ENCODE results near the gene DLEC1.
"Not testable (repeated sequence)": the region's sequence is repeated elsewhere in the genome, so short reads cannot be mapped to it uniquely, and the experiment has no call there.

Gene DLEC1

GRCh38 chr3:38039899-38040261, 872 bp downstream of the DLEC1 start:
- DNase-seq, result peak; percentile 46 to 58

GRCh38 chr3:38040401-38040800, 1.4 kb downstream of the DLEC1 start:
- no peak for DNase-seq

GRCh38 chr3:38043486-38043885, 4.5 kb downstream of the DLEC1 start:
- no peak for DNase-seq

- no peak for DNase-seq
Observed at GRCh38 chr3:38046027-38046426, 7.0 kb downstream of the DLEC1 start.

- no peak for DNase-seq
Observed at GRCh38 chr3:38046821-38047220, 7.8 kb downstream of the DLEC1 start.

- DNase-seq, result no peak
Observed at GRCh38 chr3:38047896-38048295, 8.9 kb downstream of the DLEC1 start.

GRCh38 chr3:38049358-38050126, 10.5 kb downstream of the DLEC1 start:
- DNase-seq, result no peak

GRCh38 chr3:38051131-38051530, 12.1 kb downstream of the DLEC1 start:
- DNase-seq, result no peak

GRCh38 chr3:38053286-38053685, 14.3 kb downstream of the DLEC1 start:
- not testable (repeated sequence) for DNase-seq

GRCh38 chr3:38053813-38054498, 14.9 kb downstream of the DLEC1 start:
- DNase-seq, result not testable (repeated sequence)

GRCh38 chr3:38054499-38055001, 15.5 kb downstream of the DLEC1 start:
- DNase-seq, result peak in 1 of 2 experiments; percentile 20

GRCh38 chr3:38059148-38059547, 20.1 kb downstream of the DLEC1 start:
- no peak for DNase-seq

GRCh38 chr3:38059591-38059990, 20.6 kb downstream of the DLEC1 start:
- DNase-seq, result no peak

- no peak for DNase-seq
Observed at GRCh38 chr3:38062809-38063208, 23.8 kb downstream of the DLEC1 start.

GRCh38 chr3:38064453-38064852, 25.4 kb downstream of the DLEC1 start:
- DNase-seq, result not testable (repeated sequence)

- DNase-seq, result no peak
Observed at GRCh38 chr3:38067508-38068233, 28.7 kb downstream of the DLEC1 start.

- no peak for DNase-seq
Observed at GRCh38 chr3:38070013-38070412, 31.0 kb downstream of the DLEC1 start.

GRCh38 chr3:38077073-38077472, 38.1 kb downstream of the DLEC1 start:
- DNase-seq, result not testable (repeated sequence)

GRCh38 chr3:38082296-38082695, 43.3 kb downstream of the DLEC1 start:
- DNase-seq, result not testable (repeated sequence)

- not testable (repeated sequence) for DNase-seq
Observed at GRCh38 chr3:38083254-38083653, 44.2 kb downstream of the DLEC1 start.

GRCh38 chr3:38083871-38084333, 44.9 kb downstream of the DLEC1 start:
- DNase-seq, result no peak

- peak in 1 of 2 experiments; percentile 25 for DNase-seq
Observed at GRCh38 chr3:38084334-38085310, 45.6 kb downstream of the DLEC1 start.
